SK-N-SH (cell line): ENCODE results near the gene CENPU.

Experiments
- CTCF ChIP-seq: fragments of 200-600 bp; sonication (generic); IDR thresholded peaks from 2 replicates; pipeline ENCODE4 v1.6.1; 2017; ENCODE audit warnings: antibody characterized with exemption, mild to moderate bottlenecking, moderate library complexity
- ELF1 ChIP-seq: IDR thresholded peaks from 2 replicates; pipeline ENCODE4 v1.4.0; 2012
- EP300 ChIP-seq, 2 experiments: IDR thresholded peaks; 2 replicates each; pipeline versions ENCODE4 v1.4.0 to v1.6.1; 2012; ENCODE audit warnings: borderline replicate concordance in 1 of 2, low read depth in 1 of 2, low read length in 1 of 2
- FOXJ3 ChIP-seq: sonication (generic); formaldehyde crosslinking; IDR thresholded peaks from 2 replicates; pipeline ENCODE4 v1.5.1; 2020; ENCODE audit warnings: mild to moderate bottlenecking, missing genetic modification reagents
- GABPA ChIP-seq: IDR thresholded peaks from 2 replicates; pipeline ENCODE4 v1.4.0; 2012; ENCODE audit warnings: low read depth, mild to moderate bottlenecking
- MXI1 ChIP-seq: IDR thresholded peaks from 2 replicates; pipeline ENCODE4 v1.6.1; 2012; ENCODE audit warnings: mild to moderate bottlenecking, low read depth, low read length, improper control_type of control experiment
- PBX3 ChIP-seq: IDR thresholded peaks from 2 replicates; pipeline ENCODE4; 2012
- POLR2AphosphoS5 ChIP-seq: IDR thresholded peaks from 2 replicates; pipeline ENCODE4 v1.6.1; 2012; ENCODE audit warnings: low read depth, low read length
- RAD21 ChIP-seq: IDR thresholded peaks from 2 replicates; pipeline ENCODE4 v1.6.1; 2012; ENCODE audit warnings: mild to moderate bottlenecking, low read length
- RFX5 ChIP-seq: IDR thresholded peaks from 2 replicates; pipeline ENCODE4 v1.6.1; 2012; ENCODE audit warnings: mild to moderate bottlenecking, improper control_type of control experiment, low read length
- TEAD4 ChIP-seq: IDR thresholded peaks from 2 replicates; pipeline ENCODE4 v1.4.0; 2012; ENCODE audit warnings: mild to moderate bottlenecking, borderline replicate concordance; ENCODE audit not compliant: insufficient read depth
- USF2 ChIP-seq: fragments of 150-350 bp; IDR thresholded peaks from 2 replicates; pipeline ENCODE4 v1.6.1; 2017; ENCODE audit warnings: antibody characterized with exemption, low read length, low read depth, borderline replicate concordance
- ZBTB33 ChIP-seq: IDR thresholded peaks from 2 replicates; pipeline ENCODE4 v1.4.0; 2012; ENCODE audit warnings: low read depth, borderline replicate concordance

- TF ChIP-seq CTCF (no peak), FOXJ3 (no peak), RFX5 (no peak), POLR2AphosphoS5 (no peak), RAD21 (no peak), MXI1 (no peak), EP300 (IDR thresholded peaks at IDR 0.05; ENCODE audit: borderline replicate concordance in 1 of 2, low read depth in 1 of 2, low read length in 1 of 2) (no peak), ZBTB33 (no peak), ELF1 (no peak), GABPA (no peak), PBX3 (no peak), USF2 (no peak), TEAD4 (no peak)
Measured at GRCh38 chr4:184774152-184774551, 40.3 kb upstream of the CENPU start.
